ENCODE measurements around the gene PRF1. TPM values are rescaled to one million over a fixed set of nuclear protein-coding genes. Genes with fewer than 3 reads are reported as not detected.

Gene PRF1
- total RNA-seq (10 to 100 TPM; 41.5 to 79.6 (median 56.8) TPM), polyA plus RNA-seq (10 to 100 TPM in 1 of 3 donors, 1 to 10 TPM in 2; 6.6 to 11.3 (median 7.0) TPM)
- long read RNA-seq, donor 1, partial matches to known transcripts = 0 of 2 reads
- long read RNA-seq, donor 1, other reads (novel, unspliced or antisense) = 0 of 2 reads
- long read RNA-seq, donor 2, partial matches to known transcripts = 8 of 11 reads
- long read RNA-seq, donor 2, other reads (novel, unspliced or antisense) = 0 of 11 reads

DNA sequence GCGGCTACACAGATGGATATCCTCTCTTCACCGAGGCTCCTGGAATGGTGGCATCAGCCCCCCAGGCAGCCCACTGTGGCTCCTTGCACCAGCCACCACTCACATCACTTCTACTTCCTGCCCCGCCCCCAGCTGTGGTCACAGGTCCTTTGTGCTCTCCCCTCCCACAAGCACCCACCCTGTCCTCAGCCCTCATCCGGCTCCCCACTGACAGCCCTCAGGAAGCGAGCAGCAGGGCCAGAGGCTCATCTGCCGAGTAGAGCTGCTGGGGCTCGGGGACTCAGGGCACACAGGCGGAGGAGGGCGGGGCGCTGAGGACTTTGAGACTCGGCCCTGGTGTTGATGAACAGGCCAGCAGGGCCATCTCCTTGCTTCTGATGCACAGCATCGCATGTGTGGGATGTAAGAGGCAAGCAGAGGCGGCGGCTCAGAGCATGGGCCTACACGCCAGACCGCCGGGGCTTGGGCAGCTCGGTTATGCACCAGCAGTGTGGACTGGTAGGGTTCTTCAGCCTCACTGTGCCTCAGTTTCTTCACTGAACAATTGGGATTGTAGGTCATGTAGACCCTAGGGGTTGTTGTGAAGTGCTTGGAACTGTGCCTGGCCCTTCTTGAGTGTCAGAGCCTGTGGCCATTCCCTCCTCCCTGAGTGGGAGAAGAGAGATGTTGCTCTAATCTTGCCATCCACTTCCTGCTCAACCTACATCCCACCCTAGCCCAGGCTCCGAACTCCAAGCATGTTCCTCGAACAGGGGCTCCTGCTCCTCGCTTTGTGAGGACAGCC, at the start of gene PRF1:
TSS of gene PRF1 (minus strand) at position 77 of the 784 bp plus-strand sequence. CDS start 1,839 bp downstream, outside the sequence.
- Histone ChIP-seq H3K36me3 (peaks cover 0 to 28% (median 0%) of the 10 kb centered on the region in 6 donors), H3K9me3 (no peaks in the 10 kb centered on the region), H3K4me1 (peaks cover 0 to 42% (median 0%) of the 10 kb centered on the region in 6 donors), H3K4me3 (peak within 1 kb of the TSS in 7 of 8 donors; percentile 27 to 68 (median 39)), H3K27ac (peak within 1 kb of the TSS; percentile 35 to 89 (median 66)), H3K27me3 (replicated peaks in 1 of 7) (no peaks in the 10 kb centered on the region)
- 68 to 85% (median 75%) methylated on average over 19 to 21 of the region's 21 CpGs for WGBS, 5 donors
- DNase-seq = peak; percentile 93
- TF ChIP-seq, protein P1, sequence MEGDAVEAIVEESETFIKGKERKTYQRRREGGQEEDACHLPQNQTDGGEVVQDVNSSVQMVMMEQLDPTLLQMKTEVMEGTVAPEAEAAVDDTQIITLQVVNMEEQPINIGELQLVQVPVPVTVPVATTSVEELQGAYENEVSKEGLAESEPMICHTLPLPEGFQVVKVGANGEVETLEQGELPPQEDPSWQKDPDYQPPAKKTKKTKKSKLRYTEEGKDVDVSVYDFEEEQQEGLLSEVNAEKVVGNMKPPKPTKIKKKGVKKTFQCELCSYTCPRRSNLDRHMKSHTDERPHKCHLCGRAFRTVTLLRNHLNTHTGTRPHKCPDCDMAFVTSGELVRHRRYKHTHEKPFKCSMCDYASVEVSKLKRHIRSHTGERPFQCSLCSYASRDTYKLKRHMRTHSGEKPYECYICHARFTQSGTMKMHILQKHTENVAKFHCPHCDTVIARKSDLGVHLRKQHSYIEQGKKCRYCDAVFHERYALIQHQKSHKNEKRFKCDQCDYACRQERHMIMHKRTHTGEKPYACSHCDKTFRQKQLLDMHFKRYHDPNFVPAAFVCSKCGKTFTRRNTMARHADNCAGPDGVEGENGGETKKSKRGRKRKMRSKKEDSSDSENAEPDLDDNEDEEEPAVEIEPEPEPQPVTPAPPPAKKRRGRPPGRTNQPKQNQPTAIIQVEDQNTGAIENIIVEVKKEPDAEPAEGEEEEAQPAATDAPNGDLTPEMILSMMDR (IDR thresholded peaks at IDR 0.05 in 8 of 11, conservative IDR thresholded peaks at IDR 0.05 in 3 of 11) = no peak
- TF ChIP-seq POLR2AphosphoS5 (IDR thresholded peaks at IDR 0.05) = peak; percentile 75 to 85 (median 80)
- intact Hi-C loops (cut with DNase I; ENCODE audit: low total_unique reads) = no loop called here

DNA sequence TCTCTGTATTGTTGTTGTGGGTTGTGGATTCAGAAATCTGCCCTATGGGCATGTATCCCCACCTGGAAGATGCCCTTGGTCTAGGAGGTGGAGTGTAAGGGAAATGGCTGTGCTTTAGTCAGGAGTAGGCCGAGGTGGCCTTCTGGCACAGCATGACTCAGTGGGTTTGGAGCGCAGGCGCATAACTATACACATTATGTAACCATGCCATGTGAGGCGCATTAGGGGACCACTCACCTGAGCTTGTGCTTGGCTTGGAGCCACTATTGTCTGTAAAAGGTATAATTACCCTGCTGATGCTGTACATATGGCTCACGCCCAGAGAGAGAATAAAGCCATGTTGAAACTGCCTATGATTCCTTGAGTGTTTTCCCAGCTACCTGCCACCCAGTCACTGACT, 49.1 kb upstream of the PRF1 start:
- Histone ChIP-seq H3K4me3 (no peak overlapping the region), H3K9me3 (peaks cover 0 to 57% (median 40%) of the 10 kb centered on the region in 8 donors), H3K27me3 (replicated peaks in 1 of 7) (no peaks in the 10 kb centered on the region), H3K4me1 (no peaks in the 10 kb centered on the region), H3K27ac (no peak overlapping the region), H3K36me3 (no peaks in the 10 kb centered on the region)
- WGBS, 5 donors = 89 to 98% (median 96%) methylated on average over 5 of the region's 5 CpGs
- intact Hi-C loops (cut with DNase I; ENCODE audit: low total_unique reads) = no loop called here
- TF ChIP-seq POLR2AphosphoS5 (IDR thresholded peaks at IDR 0.05) = no peak
- TF ChIP-seq, protein P1 (IDR thresholded peaks at IDR 0.05 in 8 of 11, conservative IDR thresholded peaks at IDR 0.05 in 3 of 11) = no peak
- no peak for TF ChIP-seq POLR2A (IDR thresholded peaks at IDR 0.05)
- DNase-seq = no peak

DNA sequence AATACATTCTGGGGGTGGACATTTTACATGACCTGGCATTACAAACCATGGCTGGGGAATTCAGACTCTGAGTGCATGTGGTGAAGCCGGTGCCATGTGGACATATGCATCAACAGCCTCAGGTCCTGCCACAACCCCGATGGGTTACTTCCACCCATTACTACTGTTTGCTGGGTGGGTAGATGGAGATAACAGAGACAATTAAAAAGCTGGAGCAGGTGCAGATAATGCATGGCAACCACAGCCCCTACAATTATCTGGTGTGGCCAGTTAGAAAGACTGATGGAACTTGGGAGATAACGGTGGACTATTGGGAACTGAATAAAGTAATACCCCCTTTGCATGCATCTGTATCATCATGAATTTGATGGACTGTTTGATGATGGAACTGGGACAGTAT, 48.2 kb upstream of the PRF1 start:
- DNase-seq = no peak
- H3K9me3 ChIP-seq = peaks cover 0 to 57% (median 40%) of the 10 kb centered on the region in 8 donors
- H3K27ac ChIP-seq = no peak overlapping the region
- intact Hi-C loops (cut with DNase I; ENCODE audit: low total_unique reads) = no loop called here
- TF ChIP-seq, protein P1 (IDR thresholded peaks at IDR 0.05 in 8 of 11, conservative IDR thresholded peaks at IDR 0.05 in 3 of 11) = no peak
- TF ChIP-seq POLR2AphosphoS5 (IDR thresholded peaks at IDR 0.05) = no peak
- no peak overlapping the region for H3K4me3 ChIP-seq
- WGBS, 5 donors = 88 to 97% (median 94%) methylated on average over 3 of the region's 3 CpGs
- H3K27me3 ChIP-seq (replicated peaks in 1 of 7) = no peaks in the 10 kb centered on the region
- no peaks in the 10 kb centered on the region for H3K36me3 ChIP-seq
- no peaks in the 10 kb centered on the region for H3K4me1 ChIP-seq

DNA sequence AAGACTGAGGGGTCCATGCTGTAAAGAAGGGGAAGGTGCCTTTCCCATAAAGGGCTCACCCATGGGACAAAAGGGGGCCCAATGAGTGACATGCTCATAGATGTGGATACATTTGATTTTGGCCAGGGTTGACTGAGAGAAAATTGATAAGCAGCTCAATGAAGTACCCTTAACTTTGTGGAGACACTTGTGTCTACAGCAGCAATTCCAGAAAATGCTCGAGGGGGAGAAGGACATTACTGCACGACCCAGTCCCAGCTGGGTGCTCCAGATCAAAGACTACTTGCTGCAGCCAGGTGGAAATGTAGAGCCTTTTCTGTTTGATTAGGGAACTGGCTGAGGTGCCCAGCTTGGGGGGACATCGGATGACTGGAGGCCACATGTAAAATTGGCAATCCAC, 47.6 kb upstream of the PRF1 start:
- peaks cover 0 to 2% (median 0%) of the 10 kb centered on the region in 7 donors for H3K27me3 ChIP-seq (replicated peaks in 1 of 7)
- no peak overlapping the region for H3K27ac ChIP-seq
- no peak for DNase-seq
- H3K36me3 ChIP-seq = no peaks in the 10 kb centered on the region
- intact Hi-C loops (cut with DNase I; ENCODE audit: low total_unique reads) = no loop called here
- peaks cover 0 to 57% (median 40%) of the 10 kb centered on the region in 8 donors for H3K9me3 ChIP-seq
- TF ChIP-seq POLR2AphosphoS5 (IDR thresholded peaks at IDR 0.05) = no peak
- TF ChIP-seq, protein P1 (IDR thresholded peaks at IDR 0.05 in 8 of 11, conservative IDR thresholded peaks at IDR 0.05 in 3 of 11) = no peak
- TF ChIP-seq POLR2A (IDR thresholded peaks at IDR 0.05) = no peak
- WGBS, 5 donors = 74 to 96% (median 92%) methylated on average over 3 of the region's 3 CpGs
- H3K4me1 ChIP-seq = no peaks in the 10 kb centered on the region
- H3K4me3 ChIP-seq = no peak overlapping the region

All from spleen (tissue), 13 donors.